ENCODE measurements around the gene METTL9.
"Not testable (repeated sequence)": the region's sequence is repeated elsewhere in the genome, so short reads cannot be mapped to it uniquely, and the experiment has no call there.

The METTL9 gene

GRCh38 chr16:21611556-21612384, 12.4 kb downstream of the METTL9 start:
- no peak for DNase-seq

- no peak for DNase-seq
Measured at GRCh38 chr16:21613361-21613760, 14.0 kb downstream of the METTL9 start.

DNA sequence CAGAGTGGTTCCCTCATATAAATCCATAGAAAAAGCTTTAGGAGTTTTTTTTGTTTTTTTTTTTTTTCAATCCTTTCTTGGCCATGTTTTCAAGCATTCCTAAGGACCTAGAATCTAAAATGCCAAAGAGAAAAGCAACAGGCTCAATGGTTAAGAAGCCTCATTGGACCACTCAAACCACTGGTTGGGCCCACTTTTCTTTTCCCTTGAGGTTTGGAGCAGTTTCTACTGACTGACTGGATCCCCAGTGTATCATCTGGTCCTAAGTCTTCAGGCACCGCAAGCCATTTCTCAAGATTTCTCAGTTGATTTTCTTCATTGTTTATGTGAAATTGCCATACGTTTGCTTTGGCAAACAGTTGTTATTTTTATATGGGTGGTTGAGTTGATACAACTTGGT, 14.4 kb downstream of the METTL9 start:
- no peak for DNase-seq

DNA sequence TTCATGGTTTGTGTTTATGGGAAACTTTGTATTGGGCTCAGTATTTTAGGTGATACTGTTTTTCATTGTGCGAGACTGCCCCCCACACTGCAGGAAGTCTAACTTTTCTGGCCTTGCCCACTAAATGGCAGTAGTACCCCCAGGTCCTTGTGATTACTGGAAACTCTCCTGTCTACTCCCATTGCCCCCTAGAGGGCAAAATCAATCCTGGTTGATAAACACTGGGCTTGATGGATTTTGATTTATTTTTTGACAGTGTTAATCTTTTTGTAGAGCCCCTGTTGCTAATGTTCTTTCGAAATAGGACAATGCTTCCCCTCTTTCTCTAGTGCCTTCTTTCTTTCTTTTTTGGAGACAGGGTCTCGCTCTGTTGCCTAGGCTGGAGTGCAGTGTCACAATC, 15.5 kb downstream of the METTL9 start:
- no peak for DNase-seq

- DNase-seq: no peak
Measured at GRCh38 chr16:21617607-21618006, 18.2 kb downstream of the METTL9 start.

DNA sequence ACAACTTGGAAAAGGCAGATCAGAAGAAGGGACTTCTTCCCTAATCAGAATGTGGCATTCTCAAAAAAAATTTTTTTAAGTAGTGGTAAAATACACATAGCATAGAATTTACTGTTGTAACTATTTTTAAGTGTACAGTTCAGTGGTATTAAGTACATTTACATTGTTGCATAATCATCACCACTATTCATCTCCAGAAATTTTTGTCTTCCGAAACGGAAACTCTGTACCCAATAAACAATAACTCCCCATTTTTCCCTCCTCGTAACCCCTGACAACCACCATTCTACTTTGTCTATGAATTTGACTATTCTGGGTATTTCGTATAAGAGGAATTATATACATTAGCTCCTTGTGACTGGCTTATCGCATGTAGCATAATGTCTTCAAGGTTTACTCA, 18.9 kb downstream of the METTL9 start:
- no peak for DNase-seq

- DNase-seq: no peak
Measured at GRCh38 chr16:21619765-21620425, 20.5 kb downstream of the METTL9 start.

GRCh38 chr16:21620592-21620991, 21.2 kb downstream of the METTL9 start:
- DNase-seq: no peak

DNA sequence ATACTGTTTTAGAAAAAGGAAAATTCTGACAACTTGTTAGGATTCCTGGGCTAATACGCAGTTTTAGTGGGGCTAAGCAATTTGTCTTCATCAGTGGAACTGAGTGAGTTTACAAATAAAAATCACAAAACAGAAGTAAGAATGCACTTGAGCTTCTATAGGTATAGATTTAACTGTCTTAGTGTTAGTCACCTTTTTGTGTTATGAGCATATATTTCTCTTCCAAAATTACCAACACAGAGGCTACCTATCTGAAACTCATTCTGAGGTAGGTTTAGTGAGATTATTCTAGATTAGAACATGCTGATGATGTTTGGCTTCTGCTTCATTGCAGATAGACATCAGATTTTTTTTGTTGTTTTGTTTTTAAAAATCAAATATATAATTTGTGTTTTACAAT, 23.2 kb downstream of the METTL9 start:
- no peak for DNase-seq

- no peak for DNase-seq
Measured at GRCh38 chr16:21625026-21625425, 25.6 kb downstream of the METTL9 start.

GRCh38 chr16:21626659-21627277, 27.4 kb downstream of the METTL9 start:
- no peak for DNase-seq

DNA sequence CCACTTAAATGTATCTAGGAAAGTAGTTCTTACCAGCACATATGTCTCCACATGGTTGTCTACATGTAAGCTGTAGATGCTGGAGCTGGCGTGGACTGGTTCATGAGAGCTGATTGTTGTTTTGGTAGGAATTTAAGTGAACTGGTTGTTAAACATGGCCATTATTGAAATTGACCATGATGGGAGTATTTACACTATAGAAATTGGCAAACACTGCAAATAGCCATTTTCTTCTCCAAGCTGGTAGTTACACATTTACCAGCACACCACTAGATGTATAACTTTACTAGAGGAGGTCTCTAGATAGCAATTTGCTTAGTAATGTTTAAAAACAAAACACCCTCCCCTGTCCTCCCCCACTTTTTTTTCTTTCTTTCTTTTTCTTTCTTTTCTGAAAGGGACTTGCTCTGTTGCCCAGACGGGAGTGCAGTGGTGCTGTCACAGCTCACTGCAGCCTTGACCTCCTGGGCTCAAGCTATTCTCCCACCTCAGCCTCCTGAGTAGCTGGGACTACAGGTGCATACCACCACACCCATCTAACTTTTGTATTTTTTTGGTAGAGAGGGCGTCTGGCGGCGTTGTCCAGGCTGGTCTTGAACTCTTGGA, 28.8 kb downstream of the METTL9 start:
- DNase-seq: no peak

DNA sequence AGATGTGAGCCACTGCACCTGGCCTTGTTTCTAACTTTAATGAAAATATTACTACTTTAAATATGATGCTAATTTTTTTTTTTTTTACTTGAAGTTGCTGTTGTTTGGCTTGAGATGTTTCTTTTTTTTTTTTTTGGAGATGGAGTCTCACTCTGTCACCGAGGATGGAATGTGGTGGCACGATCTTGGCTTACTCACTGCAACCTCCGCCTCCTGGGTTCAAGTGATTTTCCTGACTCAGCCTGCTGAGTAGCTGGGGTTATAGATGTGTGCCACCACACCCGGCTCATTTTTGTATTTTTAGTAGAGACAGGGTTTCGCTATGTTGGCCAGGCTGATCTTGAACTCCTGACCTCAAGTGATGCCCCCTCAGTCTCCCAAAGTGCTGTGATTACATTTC, 29.4 kb downstream of the METTL9 start:
- no peak for DNase-seq

DNA sequence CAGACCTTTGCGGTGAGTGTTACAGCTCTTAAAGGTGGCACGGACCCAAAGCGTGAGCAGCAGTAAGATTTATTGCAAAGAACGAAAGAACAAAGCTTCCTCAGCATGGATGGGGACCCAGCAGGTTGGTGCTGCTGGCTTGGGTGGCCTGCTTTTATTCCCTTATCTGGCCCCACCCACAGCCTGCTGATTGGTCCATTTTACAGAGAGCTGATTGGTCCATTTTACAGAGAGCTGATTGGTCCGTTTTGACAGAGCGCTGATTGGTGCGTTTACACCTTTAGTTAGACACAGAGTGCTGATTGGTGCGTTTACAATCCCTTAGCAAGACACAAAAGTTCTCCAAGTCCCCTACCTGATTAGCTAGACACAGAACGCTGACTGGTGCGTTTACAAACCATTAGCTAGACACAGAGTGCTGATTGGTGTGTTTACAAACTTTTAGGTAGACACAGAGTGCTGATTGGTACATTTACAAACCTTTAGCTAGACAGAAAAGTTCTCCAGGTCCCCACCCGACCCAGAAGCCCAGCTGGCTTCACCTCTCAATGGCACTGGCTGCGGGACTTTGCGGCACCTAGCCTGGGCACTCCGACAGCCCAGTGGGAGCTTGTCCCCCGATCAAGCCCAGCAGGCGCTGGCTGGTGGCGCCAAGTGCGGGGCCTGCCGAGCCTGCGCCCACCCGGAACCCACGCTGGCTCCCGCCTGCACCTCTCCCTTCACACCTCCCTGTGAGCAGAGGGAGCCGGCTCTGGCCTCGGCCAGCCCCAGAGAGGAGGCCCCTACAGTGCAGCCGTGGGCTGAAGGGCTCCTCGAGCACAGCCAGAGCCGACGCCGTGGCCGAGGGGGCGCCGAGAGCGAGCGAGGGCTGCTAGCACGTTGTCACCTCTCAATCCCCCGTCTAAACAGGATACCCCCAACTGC, 30.5 kb downstream of the METTL9 start:
- not testable (repeated sequence) for DNase-seq

- DNase-seq: not testable (repeated sequence)
Measured at GRCh38 chr16:21630866-21631265, 31.5 kb downstream of the METTL9 start.

GRCh38 chr16:21631376-21631775, 32.0 kb downstream of the METTL9 start:
- not testable (repeated sequence) for DNase-seq

GRCh38 chr16:21631951-21632575, 32.7 kb downstream of the METTL9 start:
- DNase-seq: not testable (repeated sequence)

DNA sequence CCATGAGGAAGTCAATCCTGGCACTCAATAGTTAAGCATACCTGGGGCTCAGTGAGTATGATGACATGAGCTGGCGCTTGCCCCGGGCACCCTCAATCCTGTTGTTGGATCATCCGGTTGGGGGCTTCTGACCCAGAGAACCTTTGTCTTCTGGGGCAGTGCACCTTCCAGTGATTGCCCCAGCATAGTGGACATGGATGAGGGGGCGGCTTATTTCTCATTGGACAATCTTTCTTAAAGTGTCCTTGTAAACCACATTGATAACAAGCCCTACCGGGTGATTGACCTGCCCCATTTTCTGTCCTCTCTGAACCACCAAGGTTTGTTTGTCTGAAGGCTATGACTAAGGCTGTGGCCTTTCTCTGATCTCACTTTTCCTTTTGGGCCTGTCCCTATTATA, 34.8 kb downstream of the METTL9 start:
- no peak for DNase-seq

- DNase-seq: not testable (repeated sequence)
Measured at GRCh38 chr16:21635694-21636093, 36.3 kb downstream of the METTL9 start.

GRCh38 chr16:21637032-21637968, 37.9 kb downstream of the METTL9 start:
- no peak for DNase-seq

GRCh38 chr16:21638573-21638975, 39.2 kb downstream of the METTL9 start:
- no peak for DNase-seq

Data from activated effector memory CD4-positive, alpha-beta T cell treated with Interleukin-2 at 50 U/mL for 16 hours (primary cell).